Keratinocyte (primary cell): ENCODE data around the gene FOXD2.

ENCODE experiments used
- CTCF ChIP-seq, 3 experiments: IDR thresholded peaks in 1 of 3; conservative IDR thresholded peaks in 1 of 3; optimal IDR thresholded peaks in 1 of 3; 2 replicates in 2 of 3; 3 replicates in 1 of 3; pipeline versions ENCODE3 to v1.5.1; 2011; ENCODE audit warnings: low read length in 3 of 3, mild to moderate bottlenecking in 3 of 3, moderate library complexity in 2 of 3, control low read depth in 1 of 3, inconsistent platforms in 1 of 3; ENCODE audit not compliant: insufficient read depth in 2 of 3; ENCODE audit errors: extremely low read depth in 1 of 3
- EZH2 ChIP-seq: IDR thresholded peaks from one replicate; pipeline ENCODE4 v1.6.1; 2012; ENCODE audit warnings: inconsistent platforms, mild to moderate bottlenecking, low read length, moderate library complexity

- TF ChIP-seq EZH2: no peak
- no peak for TF ChIP-seq CTCF (optimal IDR thresholded peaks at IDR 0.05 in 1 of 3, IDR thresholded peaks at IDR 0.05 in 1 of 3, conservative IDR thresholded peaks at IDR 0.05 in 1 of 3; ENCODE audit: extremely low read depth in 1 of 3, insufficient read depth in 2 of 3, low read length in 3 of 3)
Observed at GRCh38 chr1:47440599-47441081, 2.8 kb downstream of the FOXD2 start.
